Caco-2 (cell line): Measurements from ENCODE around the gene SLX4IP. TPM values are rescaled to one million over a fixed set of nuclear protein-coding genes. Genes with fewer than 3 reads are reported as not detected.

Experiments
- Bru-seq: library from RNA; stranded (reverse); fragments of 400-500 nt; gene quantifications from one replicate; lab custom pipeline; 2021; lab: Mats Ljungman, UMichigan
- BruChase-seq, 2 experiments: library from RNA; stranded (reverse); fragments of 400-500 nt; gene quantifications; one replicate each; lab custom pipeline; 2021; lab: Mats Ljungman, UMichigan
- BruUV-seq: library from RNA; stranded (reverse); fragments of 400-500 nt; replicated peaks from 2 replicates; lab custom pipeline; 2021; lab: Mats Ljungman, UMichigan
- CTCF ChIA-PET: fragments of 300-600 bp; sonication (Branson Sonifier 250); formaldehyde crosslinking; loops from one replicate; lab custom pipeline; 2022; ENCODE audit warnings: antibody characterized with exemption; lab: Charles Lee
- POLR2A ChIA-PET: fragments of 300-600 bp; sonication (Branson Sonifier 250); formaldehyde crosslinking; loops from one replicate; lab custom pipeline; 2022; ENCODE audit warnings: antibody characterized with exemption; lab: Charles Lee
- DNase-seq, 2 experiments: peaks; one replicate each; pipeline versions ENCODE4 v3.0.0 to v3.0.0-alpha.2; 2020 to 2022
- H3K27me3 ChIP-seq: replicated peaks from 2 replicates; pipeline ENCODE4 v1.6.0; 2011; ENCODE audit warnings: low read length; ENCODE audit not compliant: control insufficient read depth, insufficient read depth
- H3K36me3 ChIP-seq: 2 replicates; pipeline ENCODE4 v1.5.1; 2011; ENCODE audit warnings: low read length; ENCODE audit not compliant: control insufficient read depth, insufficient read depth
- H3K4me1 ChIP-seq: fragments of 250-450 bp; sonication (Bioruptor Pico); 2 replicates; pipeline ENCODE4 v1.5.1; 2020; ENCODE audit warnings: mild to moderate bottlenecking
- H3K4me3 ChIP-seq: 2 replicates; pipeline ENCODE4 v1.5.1; 2011; ENCODE audit warnings: low read depth, mild to moderate bottlenecking, control low read depth, low read length
- H3K9me3 ChIP-seq: fragments of 250-450 bp; sonication (Bioruptor Pico); 2 replicates; pipeline ENCODE4 v1.5.1; 2020; ENCODE audit warnings: mild to moderate bottlenecking, moderate library complexity
- H3K27ac Mint-ChIP-seq: one replicate; pipeline ENCODE4 v1.8.0; 2022; ENCODE audit warnings: mixed read lengths; ENCODE audit not compliant: unreplicated experiment
- H3K27me3 Mint-ChIP-seq: one replicate; pipeline ENCODE4 v1.8.0; 2022; ENCODE audit warnings: mixed read lengths; ENCODE audit not compliant: insufficient read depth, unreplicated experiment
- H3K36me3 Mint-ChIP-seq: one replicate; pipeline ENCODE4 v1.8.0; 2022; ENCODE audit warnings: mild to moderate bottlenecking, mixed read lengths; ENCODE audit not compliant: insufficient read depth, unreplicated experiment
- H3K4me1 Mint-ChIP-seq: one replicate; pipeline ENCODE4 v1.8.0; 2022; ENCODE audit warnings: low read depth, mixed read lengths; ENCODE audit not compliant: unreplicated experiment
- H3K4me3 Mint-ChIP-seq: one replicate; pipeline ENCODE4 v1.8.0; 2022; ENCODE audit warnings: mild to moderate bottlenecking, moderate library complexity, mixed read lengths; ENCODE audit not compliant: unreplicated experiment
- H3K9me3 Mint-ChIP-seq: one replicate; pipeline ENCODE4 v1.8.0; 2022; ENCODE audit warnings: mixed read lengths; ENCODE audit not compliant: unreplicated experiment
- intact Hi-C: fragments of 100-400 bp; cut with micrococcal nuclease; formaldehyde crosslinking; loops from one replicate; pipeline ENCODE4 v1.10.0; 2022; ENCODE audit not compliant: unreplicated experiment
- long read RNA-seq: library from polyadenylated mRNA; stranded (forward); transcript quantifications from one replicate; pipeline ENCODE4 v2.0.0, GENCODE V29; 2022
- total RNA-seq: library from RNA; stranded (reverse); gene quantifications from 2 replicates; pipeline ENCODE4 v1.2.3, GENCODE V29; 2022
- TF ChIP-seq, protein P1 (sequence below), 2 experiments: fragments of 200-600 bp in 1 of 2; IDR thresholded peaks; 1 replicate in 1 of 2; 2 replicates in 1 of 2; pipeline versions ENCODE4 v1.5.1 to v1.8.0; 2011 to 2022; ENCODE audit warnings: antibody characterized with exemption in 1 of 2, control low read depth in 1 of 2, inconsistent platforms in 1 of 2, low read depth in 1 of 2, low read length in 1 of 2, mild to moderate bottlenecking in 1 of 2, moderate library complexity in 1 of 2; ENCODE audit not compliant: insufficient read depth in 1 of 2, severe bottlenecking in 1 of 2, unreplicated experiment in 1 of 2

SLX4IP gene
- total RNA-seq = 8.5 and 8.8 TPM in 2 replicates
- Bru-seq, nascent RNA = percentile 71 among the genes with signal in this experiment
- BruChase-seq, experiment 1, labeled RNA remaining after a 2-hour chase = percentile 70 among the genes with signal in this experiment
- percentile 62 among the genes with signal in this experiment for BruChase-seq, experiment 2, labeled RNA remaining after a 6-hour chase
- long read RNA-seq, partial matches to known transcripts = 2 of 2 reads
- long read RNA-seq, other reads (novel, unspliced or antisense) = 0 of 2 reads

GRCh38 chr20:10434832-10435812, at the start of gene SLX4IP:
TSS of gene SLX4IP (plus strand) at chr20:10435305. CDS start at chr20:10458205, 22,900 bp downstream.
- POLR2A ChIA-PET = interaction anchor here (0.6 to 1.1 kb wide), 4 partner anchors 32 to 117 kb away, joined by 3 read pairs; no protein-coding TSS in a partner anchor
- CTCF ChIA-PET = interaction anchor here (0.6 to 1.3 kb wide), 4 partner anchors 79 to 456 kb away, joined by 3 to 4 read pairs (median 3); no protein-coding TSS in a partner anchor
- Histone ChIP-seq H3K27me3 (no peaks in the 10 kb centered on the region), H3K9me3 (no peaks in the 10 kb centered on the region), H3K4me1 (peaks cover 3% of the 10 kb centered on the region; the same call in 1 of the 2 replicates), H3K4me3 (peak within 1 kb of the TSS; percentile 98), H3K36me3 (no peaks in the 10 kb centered on the region)
- no peaks in the 10 kb centered on the region for H3K9me3 Mint-ChIP-seq
- H3K27ac Mint-ChIP-seq = peak within 1 kb of the TSS; percentile 97
- peak; percentile 94 to 97 for DNase-seq
- TSS peak; percentile 49 for BruUV-seq
- peak within 1 kb of the TSS; percentile 99 for H3K4me3 Mint-ChIP-seq
- H3K36me3 Mint-ChIP-seq = peaks cover 24% of the 10 kb centered on the region
- peaks cover 10% of the 10 kb centered on the region for H3K4me1 Mint-ChIP-seq
- intact Hi-C loops = loop anchor here (1.0 to 10.0 kb wide), 6 partner anchors 76 to 1020 kb away; partner anchors contain the start of gene ANKEF1
- TF ChIP-seq, protein P1, sequence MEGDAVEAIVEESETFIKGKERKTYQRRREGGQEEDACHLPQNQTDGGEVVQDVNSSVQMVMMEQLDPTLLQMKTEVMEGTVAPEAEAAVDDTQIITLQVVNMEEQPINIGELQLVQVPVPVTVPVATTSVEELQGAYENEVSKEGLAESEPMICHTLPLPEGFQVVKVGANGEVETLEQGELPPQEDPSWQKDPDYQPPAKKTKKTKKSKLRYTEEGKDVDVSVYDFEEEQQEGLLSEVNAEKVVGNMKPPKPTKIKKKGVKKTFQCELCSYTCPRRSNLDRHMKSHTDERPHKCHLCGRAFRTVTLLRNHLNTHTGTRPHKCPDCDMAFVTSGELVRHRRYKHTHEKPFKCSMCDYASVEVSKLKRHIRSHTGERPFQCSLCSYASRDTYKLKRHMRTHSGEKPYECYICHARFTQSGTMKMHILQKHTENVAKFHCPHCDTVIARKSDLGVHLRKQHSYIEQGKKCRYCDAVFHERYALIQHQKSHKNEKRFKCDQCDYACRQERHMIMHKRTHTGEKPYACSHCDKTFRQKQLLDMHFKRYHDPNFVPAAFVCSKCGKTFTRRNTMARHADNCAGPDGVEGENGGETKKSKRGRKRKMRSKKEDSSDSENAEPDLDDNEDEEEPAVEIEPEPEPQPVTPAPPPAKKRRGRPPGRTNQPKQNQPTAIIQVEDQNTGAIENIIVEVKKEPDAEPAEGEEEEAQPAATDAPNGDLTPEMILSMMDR (IDR thresholded peaks at IDR 0.05; ENCODE audit: insufficient read depth in 1 of 2, low read depth in 1 of 2, low read length in 1 of 2, severe bottlenecking in 1 of 2, unreplicated experiment in 1 of 2) = no peak
- H3K27me3 Mint-ChIP-seq = no peaks in the 10 kb centered on the region

GRCh38 chr20:10385850-10386544, 49.1 kb upstream of the SLX4IP start:
- CTCF ChIA-PET = no interaction called here
- DNase-seq = no peak
- Mint-ChIP-seq H3K9me3 (no peaks in the 10 kb centered on the region), H3K4me1 (no peaks in the 10 kb centered on the region), H3K27ac (no peak overlapping the region), H3K4me3 (no peak overlapping the region), H3K27me3 (peaks cover 5% of the 10 kb centered on the region), H3K36me3 (no peaks in the 10 kb centered on the region)
- TF ChIP-seq, protein P1 (IDR thresholded peaks at IDR 0.05; ENCODE audit: insufficient read depth in 1 of 2, low read depth in 1 of 2, low read length in 1 of 2, severe bottlenecking in 1 of 2, unreplicated experiment in 1 of 2) = no peak
- H3K27me3 ChIP-seq = no peaks in the 10 kb centered on the region
- BruUV-seq = no TSS peak
- H3K9me3 ChIP-seq = peaks cover 5% of the 10 kb centered on the region; the same call in 1 of the 2 replicates
- intact Hi-C loops = no loop called here
- no peaks in the 10 kb centered on the region for H3K4me1 ChIP-seq
- POLR2A ChIA-PET = no interaction called here
- H3K4me3 ChIP-seq = no peak overlapping the region
- no peaks in the 10 kb centered on the region for H3K36me3 ChIP-seq
